Stimulated activated naive CD4-positive, alpha-beta T cell (primary cell): ENCODE measurements around the gene STBD1.
"Not testable (repeated sequence)": the region's sequence is repeated elsewhere in the genome, so short reads cannot be mapped to it uniquely, and the experiment has no call there.

ENCODE experiments used
- DNase-seq, 6 experiments: peaks; one replicate each; lab custom pipeline; 2025; lab: John Stamatoyannopoulos, UW

STBD1 gene

GRCh38 chr4:76305971-76306881 is at the start of gene STBD1:
TSS of gene STBD1 (plus strand) at chr4:76306733. CDS start at chr4:76306770, 37 bp downstream.
- peak in 2 of 6 experiments; percentile 30 to 33 for DNase-seq

GRCh38 chr4:76256968-76257367 is 49.6 kb upstream of the STBD1 start:
- no peak for DNase-seq

GRCh38 chr4:76257824-76258223 is 48.7 kb upstream of the STBD1 start:
- DNase-seq: no peak

- DNase-seq: no peak
Observed at GRCh38 chr4:76260571-76260970, 46.0 kb upstream of the STBD1 start.

- DNase-seq: no peak
Observed at GRCh38 chr4:76265631-76266218, 40.8 kb upstream of the STBD1 start.

GRCh38 chr4:76266627-76267026 is 39.9 kb upstream of the STBD1 start:
- no peak for DNase-seq

- no peak for DNase-seq
Observed at GRCh38 chr4:76267811-76268210, 38.7 kb upstream of the STBD1 start.

GRCh38 chr4:76270244-76271175 is 36.0 kb upstream of the STBD1 start:
- DNase-seq: no peak

GRCh38 chr4:76271248-76271647 is 35.3 kb upstream of the STBD1 start:
- DNase-seq: no peak

- no peak for DNase-seq
Observed at GRCh38 chr4:76272073-76272472, 34.5 kb upstream of the STBD1 start.

GRCh38 chr4:76272582-76272981 is 34.0 kb upstream of the STBD1 start:
- no peak for DNase-seq

- DNase-seq: no peak
Observed at GRCh38 chr4:76272999-76273398, 33.5 kb upstream of the STBD1 start.

GRCh38 chr4:76275486-76276124 is 30.9 kb upstream of the STBD1 start:
- no peak for DNase-seq

GRCh38 chr4:76276813-76277212 is 29.7 kb upstream of the STBD1 start:
- no peak for DNase-seq

GRCh38 chr4:76277667-76278066 is 28.9 kb upstream of the STBD1 start:
- no peak for DNase-seq

GRCh38 chr4:76278583-76278982 is 27.9 kb upstream of the STBD1 start:
- no peak for DNase-seq

- peak in 5 of 6 experiments; percentile 0 to 21 (median 3) for DNase-seq
Observed at GRCh38 chr4:76279462-76279861, 27.1 kb upstream of the STBD1 start.

- no peak for DNase-seq
Observed at GRCh38 chr4:76280488-76281441, 25.8 kb upstream of the STBD1 start.

- not testable (repeated sequence) for DNase-seq
Observed at GRCh38 chr4:76281594-76281993, 24.9 kb upstream of the STBD1 start.

- no peak for DNase-seq
Observed at GRCh38 chr4:76282941-76283689, 23.4 kb upstream of the STBD1 start.
